PC-3 (cell line): ENCODE data around the gene MT1A.

Experiments used
- EZH2 ChIP-seq: fragments of 300-600 bp; sonication (generic); IDR thresholded peaks from one replicate; pipeline ENCODE4 v1.6.1; 2017; ENCODE audit warnings: antibody characterized with exemption, mild to moderate bottlenecking, low read length; ENCODE audit not compliant: unreplicated experiment
- TF ChIP-seq, protein P1 (sequence below): fragments of 300-600 bp; sonication (generic); conservative IDR thresholded peaks from 2 replicates; pipeline ENCODE4 v1.5.1; 2017; ENCODE audit warnings: antibody characterized with exemption, low read depth, mild to moderate bottlenecking, low read length

DNA sequence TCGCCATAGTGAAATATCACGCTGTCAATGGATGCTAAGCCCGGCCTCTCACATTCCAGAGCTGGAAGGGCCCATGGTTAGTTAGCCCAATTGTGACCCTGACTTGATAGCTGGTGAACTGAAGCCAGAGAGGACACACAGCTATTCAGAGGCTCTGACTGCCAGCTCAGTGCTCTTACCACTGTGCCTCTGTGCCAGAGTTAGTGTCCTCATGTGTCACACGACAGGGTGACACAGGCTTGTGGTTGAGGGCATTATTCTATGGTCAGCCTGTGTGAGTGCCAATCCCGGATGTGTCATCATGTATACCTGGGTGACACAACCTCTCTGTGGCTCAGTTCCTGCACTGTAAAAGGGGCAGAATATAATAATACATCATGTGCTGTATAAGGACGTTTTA is 41.4 kb downstream of the MT1A start:
- TF ChIP-seq, protein P1, sequence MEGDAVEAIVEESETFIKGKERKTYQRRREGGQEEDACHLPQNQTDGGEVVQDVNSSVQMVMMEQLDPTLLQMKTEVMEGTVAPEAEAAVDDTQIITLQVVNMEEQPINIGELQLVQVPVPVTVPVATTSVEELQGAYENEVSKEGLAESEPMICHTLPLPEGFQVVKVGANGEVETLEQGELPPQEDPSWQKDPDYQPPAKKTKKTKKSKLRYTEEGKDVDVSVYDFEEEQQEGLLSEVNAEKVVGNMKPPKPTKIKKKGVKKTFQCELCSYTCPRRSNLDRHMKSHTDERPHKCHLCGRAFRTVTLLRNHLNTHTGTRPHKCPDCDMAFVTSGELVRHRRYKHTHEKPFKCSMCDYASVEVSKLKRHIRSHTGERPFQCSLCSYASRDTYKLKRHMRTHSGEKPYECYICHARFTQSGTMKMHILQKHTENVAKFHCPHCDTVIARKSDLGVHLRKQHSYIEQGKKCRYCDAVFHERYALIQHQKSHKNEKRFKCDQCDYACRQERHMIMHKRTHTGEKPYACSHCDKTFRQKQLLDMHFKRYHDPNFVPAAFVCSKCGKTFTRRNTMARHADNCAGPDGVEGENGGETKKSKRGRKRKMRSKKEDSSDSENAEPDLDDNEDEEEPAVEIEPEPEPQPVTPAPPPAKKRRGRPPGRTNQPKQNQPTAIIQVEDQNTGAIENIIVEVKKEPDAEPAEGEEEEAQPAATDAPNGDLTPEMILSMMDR = no peak
- no peak for TF ChIP-seq EZH2
